A549 (cell line): ENCODE measurements around the gene NALCN. TPM values are rescaled to one million over a fixed set of nuclear protein-coding genes. Genes with fewer than 3 reads are reported as not detected.

Experiments used
- ATAC-seq, 2 experiments: fragments of 200-7000 bp in 1 of 2; fragments of >200 bp in 1 of 2; cut with Nextera tagmentation in 1 of 2; cut with Tn5 transposase in 1 of 2; 3 replicates each; pipeline versions ENCODE4 v1.8.0 to v1.9.1; 2018 to 2020; ENCODE audit warnings: mild to moderate bottlenecking in 1 of 2, moderate library complexity in 1 of 2
- CTCF ChIA-PET: fragments of 300-600 bp; sonication (Branson Sonifier 250); formaldehyde crosslinking; extraction: SDS; loops from one replicate; lab custom pipeline; 2021; ENCODE audit warnings: antibody characterized with exemption, inconsistent platforms; lab: Yijun Ruan, JAX
- POLR2A ChIA-PET: fragments of 350-600 bp; formaldehyde crosslinking; extraction: SDS; loops from one replicate; lab custom pipeline; 2021; ENCODE audit warnings: antibody characterized with exemption, inconsistent platforms; lab: Yijun Ruan, JAX
- DNase-seq, 2 experiments: peaks; one replicate each; pipeline versions ENCODE4 v3.0.0 to v3.0.0-alpha.2; 2011 to 2016; ENCODE audit warnings: low read depth in 1 of 2, low spot score in 1 of 2
- FAIRE-seq: peaks from 2 replicates; lab custom pipeline; 2011; peaks lifted over from hg19 to GRCh38; lab: Jason Lieb, UNC
- H3K27ac ChIP-seq, 2 experiments: fragments of >200 bp; sonication (Bioruptor Twin); formaldehyde crosslinking; 3 replicates each; pipeline ENCODE4 v1.5.1; 2016 to 2017
- H3K4me1 ChIP-seq: fragments of >200 bp; sonication (Bioruptor Twin); formaldehyde crosslinking; 3 replicates; pipeline ENCODE4 v1.6.1; 2016
- H3K4me2 ChIP-seq: fragments of >200 bp; sonication (Bioruptor Twin); formaldehyde crosslinking; 3 replicates; pipeline ENCODE4 v1.6.1; 2016
- H3K4me3 ChIP-seq: fragments of >200 bp; sonication (Bioruptor Twin); formaldehyde crosslinking; 3 replicates; pipeline ENCODE4 v1.5.1; 2016
- H3K9me3 ChIP-seq: fragments of >200 bp; sonication (Bioruptor Twin); formaldehyde crosslinking; 3 replicates; pipeline ENCODE4 v1.6.1; 2016
- BHLHE40 ChIP-seq: IDR thresholded peaks from 2 replicates; pipeline ENCODE4 v1.6.1; 2012; ENCODE audit warnings: low read depth, low read length, inconsistent platforms
- CBX2 ChIP-seq: fragments of 200-600 bp; sonication (generic); IDR thresholded peaks from 2 replicates; pipeline ENCODE4 v1.6.1; 2016; ENCODE audit warnings: low read depth, mild to moderate bottlenecking, borderline replicate concordance
- CEBPB ChIP-seq, 2 experiments: fragments of >200 bp in 1 of 2; sonication (Bioruptor Twin) in 1 of 2; formaldehyde crosslinking in 1 of 2; IDR thresholded peaks; 2 replicates each; pipeline ENCODE4 v1.6.1; 2012 to 2016
- CHD4 ChIP-seq: fragments of 200-600 bp; sonication (generic); IDR thresholded peaks from 2 replicates; pipeline ENCODE4 v1.6.1; 2016; ENCODE audit warnings: antibody characterized with exemption, mild to moderate bottlenecking, borderline replicate concordance
- EHMT2 ChIP-seq: fragments of 200-600 bp; sonication (generic); IDR thresholded peaks from 2 replicates; pipeline ENCODE4 v1.6.1; 2016; ENCODE audit warnings: antibody characterized with exemption, low read depth, mild to moderate bottlenecking, moderate library complexity
- EP300 ChIP-seq, 2 experiments: fragments of >200 bp; sonication (Bioruptor Twin); formaldehyde crosslinking; IDR thresholded peaks; 2 replicates in 1 of 2; 3 replicates in 1 of 2; pipeline ENCODE4 v1.6.1; 2016 to 2017
- ESRRA ChIP-seq: fragments of 150-350 bp; IDR thresholded peaks from 2 replicates; pipeline ENCODE4 v1.6.1; 2014; ENCODE audit warnings: mild to moderate bottlenecking, low read length, borderline replicate concordance
- FOSB ChIP-seq: fragments of 250-450 bp; sonication (Bioruptor Pico); IDR thresholded peaks from 2 replicates; pipeline ENCODE4 v1.5.0; 2020; ENCODE audit warnings: mild to moderate bottlenecking, moderate library complexity
- FOSL2 ChIP-seq, 2 experiments: fragments of 450-650 bp in 1 of 2; fragments of >200 bp in 1 of 2; sonication (Bioruptor Twin) in 1 of 2; formaldehyde crosslinking; IDR thresholded peaks; 2 replicates each; pipeline versions ENCODE4 v1.5.0 to v1.6.1; 2016 to 2020; ENCODE audit warnings: mild to moderate bottlenecking in 1 of 2, moderate library complexity in 1 of 2
- HDAC2 ChIP-seq: fragments of 200-600 bp; sonication (generic); IDR thresholded peaks from 2 replicates; pipeline ENCODE4 v1.6.1; 2016
- HEYL ChIP-seq: fragments of 250-450 bp; sonication (Bioruptor Pico); IDR thresholded peaks from 2 replicates; pipeline ENCODE4 v1.8.0; 2021; ENCODE audit warnings: mild to moderate bottlenecking, moderate library complexity
- HOXB5 ChIP-seq: fragments of 250-450 bp; sonication (Bioruptor Pico); IDR thresholded peaks from 2 replicates; pipeline ENCODE4 v1.5.0; 2020; ENCODE audit warnings: mild to moderate bottlenecking, moderate library complexity
- JUNB ChIP-seq: fragments of >200 bp; sonication (Bioruptor Twin); formaldehyde crosslinking; IDR thresholded peaks from 2 replicates; pipeline ENCODE4 v1.6.1; 2016
- MAFK ChIP-seq: fragments of 450-650 bp; IDR thresholded peaks from 2 replicates; pipeline ENCODE4 v1.6.1; 2014; ENCODE audit not compliant: partially characterized antibody
- NFE2L2 ChIP-seq: fragments of 150-350 bp; conservative IDR thresholded peaks from 2 replicates; pipeline ENCODE4 v1.6.1; 2014; ENCODE audit warnings: low read length
- NPAS2 ChIP-seq: fragments of 250-450 bp; sonication (Bioruptor Pico); IDR thresholded peaks from 2 replicates; pipeline ENCODE4 v1.8.0; 2022; ENCODE audit warnings: mild to moderate bottlenecking, moderate library complexity, borderline replicate concordance
- NR3C1 ChIP-seq: fragments of >200 bp; sonication (Bioruptor Twin); formaldehyde crosslinking; IDR thresholded peaks from 3 replicates; pipeline ENCODE4 v1.6.1; 2017
- RARB ChIP-seq: fragments of 250-450 bp; sonication (Bioruptor Pico); IDR thresholded peaks from 2 replicates; pipeline ENCODE4 v1.8.0; 2021; ENCODE audit warnings: mild to moderate bottlenecking, moderate library complexity
- SREBF2 ChIP-seq: fragments of 450-650 bp; IDR thresholded peaks from 2 replicates; pipeline ENCODE4 v1.6.1; 2014; ENCODE audit warnings: mild to moderate bottlenecking, moderate library complexity
- TFCP2L1 ChIP-seq: fragments of 250-450 bp; sonication (Bioruptor Pico); IDR thresholded peaks from 2 replicates; pipeline ENCODE4 v1.5.0; 2021; ENCODE audit warnings: mild to moderate bottlenecking
- ZC3H11A ChIP-seq: fragments of 450-650 bp; IDR thresholded peaks from 2 replicates; pipeline ENCODE4 v1.6.1; 2014; ENCODE audit warnings: antibody characterized with exemption, mild to moderate bottlenecking
- WGBS: methylation state at CpG from one replicate; pipeline ENCODE4 v1.1.6; 2017; ENCODE audit errors: missing lambda C conversion rate; 5-methylcytosine and 5-hydroxymethylcytosine counted together
- polyA plus RNA-seq, 4 experiments: library from polyadenylated mRNA; depleted of rRNA in 3 of 4; stranded (reverse); fragments of >200 nt; fragmentation: RNase III in 1 of 4; extraction: RNeasy Plus Mini Kit Qiagen cat#74134 plus additional on column Dnase treatment in 1 of 4; gene quantifications; 2 replicates in 3 of 4; 3 replicates in 1 of 4; pipeline ENCODE4 v1.2.3, GENCODE V29; 2011 to 2017
- TF ChIP-seq, protein P1 (sequence below): IDR thresholded peaks from 2 replicates; pipeline ENCODE4 v1.6.1; 2012; ENCODE audit warnings: low read depth, borderline replicate concordance
- TF ChIP-seq, protein P2 (sequence below): fragments of >200 bp; sonication (Bioruptor Twin); formaldehyde crosslinking; IDR thresholded peaks from 2 replicates; pipeline ENCODE4 v1.6.1; 2016
- TF ChIP-seq, protein P3 (sequence below): fragments of 150-350 bp; IDR thresholded peaks from 2 replicates; pipeline ENCODE4 v1.6.1; 2014; ENCODE audit warnings: low read depth, mild to moderate bottlenecking, low read length

NALCN gene
- polyA plus RNA-seq, 2 of the 4 experiments (the other 2 are of a cell fraction) = 1.8 to 4.9 TPM

DNA sequence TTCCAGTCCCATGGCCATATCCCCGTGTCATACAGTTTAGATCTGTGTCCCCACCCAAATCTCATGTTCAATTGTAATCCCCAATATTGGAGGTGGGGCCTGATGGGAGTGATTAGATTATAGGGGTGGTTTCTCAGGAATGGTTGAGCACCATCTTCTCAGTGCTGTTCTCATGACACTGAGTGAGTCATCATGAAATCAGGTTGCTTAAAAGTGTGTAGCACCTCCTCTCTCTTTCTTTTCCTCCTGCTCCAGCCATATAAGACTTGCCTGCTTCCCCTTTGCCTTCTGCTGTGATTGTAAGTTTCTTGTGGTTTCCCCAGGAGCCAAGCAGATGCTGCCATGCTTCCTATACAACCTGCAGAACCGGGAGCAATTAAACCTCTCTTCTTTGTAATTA lies 197.8 kb downstream of the NALCN start:
- FAIRE-seq (no peak), ATAC-seq (no peak), DNase-seq (no peak)
- Histone ChIP-seq H3K27ac (no peak overlapping the region), H3K4me2 (no peak overlapping the region), H3K4me3 (no peak overlapping the region), H3K4me1 (no peaks in the 10 kb centered on the region), H3K9me3 (no peaks in the 10 kb centered on the region)
- CTCF ChIA-PET = no interaction called here
- TF ChIP-seq EP300 (IDR thresholded peaks at IDR 0.05) (no peak), FOSL2 (IDR thresholded peaks at IDR 0.05) (no peak), FOSL2 (CRISPR knock-in tag; IDR thresholded peaks at IDR 0.05) (no peak), BHLHE40 (no peak), SREBF2 (no peak), NR3C1 (no peak), TFCP2L1 (CRISPR knock-in tag) (no peak)
- POLR2A ChIA-PET = no interaction called here
- WGBS = 71% methylated on average over 2 of the region's 2 CpGs

DNA sequence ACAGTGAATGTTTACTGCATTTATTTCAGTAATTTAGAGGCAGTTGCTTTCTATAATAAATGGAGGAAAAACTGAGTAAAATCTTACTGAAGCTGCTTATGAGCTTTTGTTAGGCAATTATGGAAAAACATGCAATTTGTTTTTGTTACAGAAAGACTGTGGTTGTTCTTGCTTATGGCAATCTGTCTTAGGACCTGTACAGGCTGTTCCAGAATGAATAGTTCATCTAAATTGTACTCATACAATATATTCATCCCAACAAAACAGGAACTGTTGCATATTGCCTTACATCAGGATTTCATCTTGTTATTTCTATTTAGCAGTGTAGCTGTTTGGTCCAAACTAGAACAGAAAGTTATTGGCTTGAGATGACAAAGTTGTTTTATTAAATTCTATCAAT lies 199.2 kb downstream of the NALCN start:
- H3K4me3 ChIP-seq = no peak overlapping the region
- no peaks in the 10 kb centered on the region for H3K4me1 ChIP-seq
- DNase-seq (no peak), FAIRE-seq (no peak), ATAC-seq (no peak)
- H3K27ac ChIP-seq = no peak overlapping the region
- H3K9me3 ChIP-seq = no peaks in the 10 kb centered on the region
- CTCF ChIA-PET = interaction anchor here (0.6 to 1.3 kb wide), 2 partner anchors 36 to 73 kb away, joined by 3 to 4 read pairs; no protein-coding TSS in a partner anchor
- TF ChIP-seq NPAS2 (CRISPR knock-in tag) (no peak), HEYL (no peak), FOSB (no peak), EHMT2 (no peak), RARB (CRISPR knock-in tag) (no peak), CBX2 (no peak), ZC3H11A (no peak), HDAC2 (no peak), EP300 (IDR thresholded peaks at IDR 0.05) (no peak), ESRRA (no peak), CHD4 (no peak)
- TF ChIP-seq, protein P1, sequence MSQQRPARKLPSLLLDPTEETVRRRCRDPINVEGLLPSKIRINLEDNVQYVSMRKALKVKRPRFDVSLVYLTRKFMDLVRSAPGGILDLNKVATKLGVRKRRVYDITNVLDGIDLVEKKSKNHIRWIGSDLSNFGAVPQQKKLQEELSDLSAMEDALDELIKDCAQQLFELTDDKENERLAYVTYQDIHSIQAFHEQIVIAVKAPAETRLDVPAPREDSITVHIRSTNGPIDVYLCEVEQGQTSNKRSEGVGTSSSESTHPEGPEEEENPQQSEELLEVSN = no peak
- TF ChIP-seq, protein P2, sequence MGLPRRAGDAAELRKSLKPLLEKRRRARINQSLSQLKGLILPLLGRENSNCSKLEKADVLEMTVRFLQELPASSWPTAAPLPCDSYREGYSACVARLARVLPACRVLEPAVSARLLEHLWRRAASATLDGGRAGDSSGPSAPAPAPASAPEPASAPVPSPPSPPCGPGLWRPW = no peak
- TF ChIP-seq, protein P3, sequence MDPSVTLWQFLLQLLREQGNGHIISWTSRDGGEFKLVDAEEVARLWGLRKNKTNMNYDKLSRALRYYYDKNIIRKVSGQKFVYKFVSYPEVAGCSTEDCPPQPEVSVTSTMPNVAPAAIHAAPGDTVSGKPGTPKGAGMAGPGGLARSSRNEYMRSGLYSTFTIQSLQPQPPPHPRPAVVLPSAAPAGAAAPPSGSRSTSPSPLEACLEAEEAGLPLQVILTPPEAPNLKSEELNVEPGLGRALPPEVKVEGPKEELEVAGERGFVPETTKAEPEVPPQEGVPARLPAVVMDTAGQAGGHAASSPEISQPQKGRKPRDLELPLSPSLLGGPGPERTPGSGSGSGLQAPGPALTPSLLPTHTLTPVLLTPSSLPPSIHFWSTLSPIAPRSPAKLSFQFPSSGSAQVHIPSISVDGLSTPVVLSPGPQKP = no peak
- no peak overlapping the region for H3K4me2 ChIP-seq
- POLR2A ChIA-PET = no interaction called here

DNA sequence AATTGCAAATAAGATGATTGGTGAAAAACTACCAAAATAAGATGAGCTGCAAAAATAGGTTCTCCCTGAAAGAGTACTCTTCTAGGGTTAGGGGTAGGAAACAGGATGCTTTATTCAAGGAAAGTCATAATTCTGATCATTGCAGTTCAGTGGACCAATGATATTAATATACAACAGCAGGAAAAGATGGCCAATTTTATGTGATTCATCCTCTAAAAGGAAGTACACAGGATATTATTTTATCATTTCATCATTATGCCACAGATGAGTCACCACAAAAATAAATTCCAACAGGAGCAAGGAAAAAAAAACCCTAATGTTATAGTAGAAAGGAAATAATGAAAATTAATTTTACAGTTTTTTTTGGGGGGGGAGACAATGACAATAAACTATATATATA lies 205.0 kb downstream of the NALCN start:
- ChIA-PET POLR2A (no interaction called here), CTCF (no interaction called here)
- peak overlapping the region; percentile 57 to 73; a peak in 5 of 6 replicates for H3K27ac ChIP-seq
- no peak overlapping the region for H3K4me3 ChIP-seq
- H3K9me3 ChIP-seq = no peaks in the 10 kb centered on the region
- peak overlapping the region; percentile 24; the same call in 2 of the 3 replicates for H3K4me2 ChIP-seq
- peak; percentile 14 to 38 for DNase-seq
- no peak for ATAC-seq
- no peak for FAIRE-seq
- peaks cover 20% of the 10 kb centered on the region; the same call in 2 of the 3 replicates for H3K4me1 ChIP-seq
- TF ChIP-seq CEBPB (IDR thresholded peaks at IDR 0.05) (0 out of 4 replicates have a peak, but pooled peaks of 1 of the 2 experiments have one; percentile 18), HEYL (no peak), FOSB (no peak), MAFK (no peak), JUNB (peak; percentile 42; the same call in 1 of the 2 replicates), NFE2L2 (no peak), ZC3H11A (no peak), BHLHE40 (no peak), HOXB5 (CRISPR knock-in tag) (no peak), FOSL2 (IDR thresholded peaks at IDR 0.05) (peak; percentile 61), FOSL2 (CRISPR knock-in tag; IDR thresholded peaks at IDR 0.05) (peak; percentile 91)
- TF ChIP-seq, protein P3 = no peak
